NB4 (cell line): Measurements from ENCODE around the gene KIR3DL2.
"Not testable (repeated sequence)": the region's sequence is repeated elsewhere in the genome, so short reads cannot be mapped to it uniquely, and the experiment has no call there.

Source experiments
- DNase-seq: peaks from one replicate; pipeline ENCODE4 v3.0.0; 2010; ENCODE audit warnings: low read depth
- H3K4me3 ChIP-seq: one replicate; pipeline ENCODE4 v1.5.1; 2011; ENCODE audit warnings: mild to moderate bottlenecking, low read depth, low read length, moderate library complexity
- MYC ChIP-seq: IDR thresholded peaks from 2 replicates; pipeline ENCODE4 v1.6.1; 2011; ENCODE audit warnings: low read depth, low read length
- POLR2A ChIP-seq: IDR thresholded peaks from 2 replicates; pipeline ENCODE4 v1.6.1; 2011; ENCODE audit warnings: mild to moderate bottlenecking; ENCODE audit not compliant: insufficient read length; ENCODE audit errors: extremely low read depth
- TF ChIP-seq, protein P1 (sequence below): IDR thresholded peaks from one replicate; pipeline ENCODE4 v1.5.1; 2012; ENCODE audit warnings: low read depth, low read length
- TF ChIP-seq, protein P2 (sequence below): IDR thresholded peaks from 2 replicates; pipeline ENCODE4 v1.6.1; 2011; ENCODE audit warnings: low read depth, low read length

KIR3DL2 gene

DNA sequence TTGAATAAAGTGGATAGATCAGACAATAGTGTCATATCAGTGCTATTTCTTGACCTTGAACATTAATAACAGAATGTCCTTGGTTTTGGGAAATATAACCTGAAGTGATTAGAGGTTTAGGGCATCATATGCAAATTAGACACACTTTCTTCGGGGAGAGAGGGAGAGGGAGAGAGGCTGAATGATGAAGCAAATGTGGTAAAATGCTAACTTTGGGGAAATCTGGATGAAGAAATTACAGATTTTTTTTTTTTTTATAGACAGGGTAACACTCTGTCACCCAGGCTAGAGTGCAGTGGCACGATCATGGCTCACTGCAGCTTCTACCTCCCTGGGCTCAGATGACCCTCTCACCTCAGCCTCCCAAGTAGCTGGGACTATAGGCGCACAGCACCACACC lies 51.8 kb downstream of the KIR3DL2 start:
- no peak for TF ChIP-seq MYC
- TF ChIP-seq, protein P1, sequence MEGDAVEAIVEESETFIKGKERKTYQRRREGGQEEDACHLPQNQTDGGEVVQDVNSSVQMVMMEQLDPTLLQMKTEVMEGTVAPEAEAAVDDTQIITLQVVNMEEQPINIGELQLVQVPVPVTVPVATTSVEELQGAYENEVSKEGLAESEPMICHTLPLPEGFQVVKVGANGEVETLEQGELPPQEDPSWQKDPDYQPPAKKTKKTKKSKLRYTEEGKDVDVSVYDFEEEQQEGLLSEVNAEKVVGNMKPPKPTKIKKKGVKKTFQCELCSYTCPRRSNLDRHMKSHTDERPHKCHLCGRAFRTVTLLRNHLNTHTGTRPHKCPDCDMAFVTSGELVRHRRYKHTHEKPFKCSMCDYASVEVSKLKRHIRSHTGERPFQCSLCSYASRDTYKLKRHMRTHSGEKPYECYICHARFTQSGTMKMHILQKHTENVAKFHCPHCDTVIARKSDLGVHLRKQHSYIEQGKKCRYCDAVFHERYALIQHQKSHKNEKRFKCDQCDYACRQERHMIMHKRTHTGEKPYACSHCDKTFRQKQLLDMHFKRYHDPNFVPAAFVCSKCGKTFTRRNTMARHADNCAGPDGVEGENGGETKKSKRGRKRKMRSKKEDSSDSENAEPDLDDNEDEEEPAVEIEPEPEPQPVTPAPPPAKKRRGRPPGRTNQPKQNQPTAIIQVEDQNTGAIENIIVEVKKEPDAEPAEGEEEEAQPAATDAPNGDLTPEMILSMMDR, result no peak
- TF ChIP-seq, protein P2, sequence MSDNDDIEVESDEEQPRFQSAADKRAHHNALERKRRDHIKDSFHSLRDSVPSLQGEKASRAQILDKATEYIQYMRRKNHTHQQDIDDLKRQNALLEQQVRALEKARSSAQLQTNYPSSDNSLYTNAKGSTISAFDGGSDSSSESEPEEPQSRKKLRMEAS, result no peak
- TF ChIP-seq POLR2A, result no peak
- no peak for DNase-seq
- no peak overlapping the region for H3K4me3 ChIP-seq

DNA sequence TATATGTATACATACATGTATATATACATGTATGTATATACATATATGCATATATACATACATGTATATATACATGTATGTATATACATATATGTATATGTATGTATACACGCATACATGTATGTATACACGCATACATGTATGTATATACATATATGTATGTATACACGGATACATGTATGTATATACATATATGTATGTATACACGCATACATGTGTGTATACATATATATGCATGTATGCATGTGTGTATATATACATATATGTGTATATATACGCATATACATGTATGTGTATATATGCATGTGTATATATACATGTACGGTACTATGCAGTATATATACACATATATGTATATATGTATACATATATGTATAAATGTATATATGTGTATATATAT lies 53.1 kb downstream of the KIR3DL2 start:
- DNase-seq, result no peak
- TF ChIP-seq, protein P2, result no peak
- TF ChIP-seq POLR2A (no peak), MYC (no peak)
- TF ChIP-seq, protein P1, result no peak
- H3K4me3 ChIP-seq, result no peak overlapping the region

DNA sequence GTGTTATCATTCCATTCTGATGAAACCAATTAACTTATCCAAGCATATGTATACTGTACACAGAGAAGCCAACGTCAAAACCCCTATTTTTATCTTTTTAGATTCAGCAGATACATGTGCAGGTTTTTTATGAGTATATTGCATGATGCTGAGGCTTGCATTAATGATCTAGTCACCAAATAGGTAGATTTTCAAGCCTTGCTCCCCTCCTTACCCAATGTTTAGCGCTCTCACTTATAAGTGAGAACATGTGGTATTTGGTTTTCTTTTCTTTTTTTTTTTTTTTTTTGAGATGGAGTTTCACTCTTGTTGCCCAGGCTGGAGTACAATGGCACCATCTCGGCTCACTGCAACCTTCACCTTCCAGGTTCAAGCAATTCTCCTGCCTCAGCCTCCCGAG lies 54.0 kb downstream of the KIR3DL2 start:
- DNase-seq, H3K4me3 ChIP-seq: not testable (repeated sequence)

DNA sequence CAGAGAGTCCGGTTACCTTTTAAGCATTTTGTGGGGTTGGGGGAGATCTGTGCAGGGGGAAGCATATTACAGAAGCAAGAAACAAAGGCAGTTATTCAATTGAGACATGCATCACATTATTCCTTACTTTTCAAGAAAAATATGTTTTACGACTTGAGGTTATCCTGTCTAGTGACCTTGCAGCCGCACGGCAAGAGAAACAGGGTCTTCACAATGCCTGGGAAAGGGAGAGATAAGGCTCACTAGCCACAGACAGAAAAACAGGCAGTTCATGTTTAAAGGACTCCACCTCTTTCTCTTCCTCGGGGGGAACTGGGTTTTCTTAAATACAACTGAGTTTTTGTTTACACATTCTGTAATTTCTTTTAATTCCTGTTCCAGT lies 55.2 kb downstream of the KIR3DL2 start:
- DNase-seq, result no peak
- no peak overlapping the region for H3K4me3 ChIP-seq
- TF ChIP-seq POLR2A, result no peak
- TF ChIP-seq, protein P2, result no peak
- TF ChIP-seq, protein P1, result no peak
- TF ChIP-seq MYC, result no peak

DNA sequence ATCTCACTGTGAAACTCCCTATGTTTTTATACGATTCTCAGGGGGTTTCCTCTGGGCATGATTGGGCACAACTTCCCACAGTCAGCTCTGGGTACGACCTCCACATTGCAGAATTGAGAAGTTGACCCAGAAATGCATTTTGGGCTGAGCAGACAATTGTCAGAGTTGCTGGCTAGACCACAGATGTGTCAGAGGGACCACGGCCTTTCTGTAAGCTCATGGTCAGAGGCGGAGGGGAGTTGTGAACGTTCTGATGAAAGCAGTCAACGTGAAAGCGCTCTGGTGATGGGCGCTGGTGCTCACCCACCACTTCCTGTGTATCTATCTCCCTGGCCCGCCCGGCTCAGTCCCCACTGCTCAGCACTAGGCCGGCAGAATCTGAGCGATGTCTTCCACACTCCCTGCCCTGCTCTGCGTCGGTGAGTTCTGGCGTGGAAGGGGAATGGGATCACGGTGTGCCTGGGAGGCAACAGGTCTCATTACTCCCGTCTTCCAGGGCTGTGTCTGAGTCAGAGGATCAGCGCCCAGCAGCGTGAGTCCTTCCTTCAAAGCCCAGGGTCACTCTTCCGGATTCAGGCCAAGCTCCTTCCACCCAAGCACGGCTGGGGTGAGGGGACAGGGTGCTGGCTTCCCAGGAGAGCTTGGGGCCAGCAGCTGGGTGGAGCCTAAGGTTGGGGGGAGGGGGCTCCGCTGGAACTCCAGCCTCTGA lies 55.7 kb downstream of the KIR3DL2 start, which contains the start of gene NCR1:
TSS of gene NCR1 (plus strand) at position 346 of the 709 bp plus-strand sequence. CDS start at position 386, 40 bp downstream.
- no peak within 1 kb of the TSS for H3K4me3 ChIP-seq
- peak; percentile 22 for DNase-seq

DNA sequence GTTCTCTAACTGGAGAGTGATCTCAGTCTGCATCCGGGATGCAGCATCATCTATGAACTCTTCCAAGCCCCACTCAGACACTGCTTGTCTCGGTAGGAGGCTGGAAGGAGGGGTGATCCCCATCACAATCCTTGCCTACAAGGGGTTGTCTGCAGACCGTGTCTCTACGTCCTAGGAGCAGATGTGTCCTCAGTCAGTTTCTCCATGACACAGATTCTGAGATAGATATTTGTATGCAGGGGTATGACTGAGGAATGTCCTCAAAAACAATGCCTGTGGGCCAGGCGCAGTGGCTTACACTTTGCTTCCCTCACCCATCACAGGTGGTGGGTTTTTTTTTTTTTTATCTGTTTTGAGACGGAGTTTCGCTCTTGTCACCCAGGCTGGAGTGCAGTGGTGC lies 56.6 kb downstream of the KIR3DL2 start:
- DNase-seq, result no peak
- no peak overlapping the region for H3K4me3 ChIP-seq
- TF ChIP-seq, protein P1, result no peak
- TF ChIP-seq MYC (no peak), POLR2A (no peak)
- TF ChIP-seq, protein P2, result no peak

More for the DNA sequence above, 55.7 kb downstream of the KIR3DL2 start, which contains the start of gene NCR1:
- TF ChIP-seq, protein P1, result no peak
- TF ChIP-seq, protein P2, result no peak
- no peak for TF ChIP-seq MYC
- TF ChIP-seq POLR2A, result no peak

DNA sequence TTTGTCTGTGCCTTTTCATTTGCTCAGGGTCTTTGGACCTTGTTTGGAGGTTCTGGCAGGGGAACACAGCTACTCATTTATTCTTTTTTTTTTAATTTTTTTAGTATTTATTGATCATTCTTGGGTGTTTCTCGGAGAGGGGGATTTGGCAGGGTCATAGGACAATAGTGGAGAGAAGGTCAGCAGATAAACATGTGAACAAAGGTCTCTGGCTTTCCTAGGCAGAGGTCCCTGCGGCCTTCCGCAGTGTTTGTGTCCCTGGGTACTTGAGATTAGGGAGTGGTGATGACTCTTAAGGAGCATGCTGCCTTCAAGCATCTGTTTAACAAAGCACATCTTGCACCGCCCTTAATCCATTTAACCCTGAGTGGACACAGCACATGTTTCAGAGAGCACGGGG lies 57.7 kb downstream of the KIR3DL2 start:
- not testable (repeated sequence) for H3K4me3 ChIP-seq, DNase-seq
